ENCODE data around the gene ZDHHC16.

GRCh38 chr10:97454330-97455036 is 8.5 kb downstream of the ZDHHC16 start:
- TF ChIP-seq EZH2 (optimal IDR thresholded peaks at IDR 0.05; ENCODE audit: low read depth, low read length): no peak
- no peak for TF ChIP-seq EZH2phosphoT487 (IDR thresholded peaks at IDR 0.05; ENCODE audit: low read length)

Measured in MM.1S (cell line).